Tibial nerve (tissue), 4 donors: ENCODE results near the gene PLPP3. TPM values are rescaled to one million over a fixed set of nuclear protein-coding genes. Genes with fewer than 3 reads are reported as not detected.

Experiments
- DNase-seq, 2 donors: peaks; one replicate each; pipeline ENCODE4 v3.0.0-alpha.2; 2019; ENCODE audit warnings: low spot score in 2 of 2
- H3K27ac ChIP-seq, 4 donors: fragments of 200-600 bp; sonication (generic) in 3 of 4; one replicate each; pipeline ENCODE4 v1.5.1; 2017 to 2019; ENCODE audit warnings: mild to moderate bottlenecking in 1 of 4
- H3K27me3 ChIP-seq, 2 donors: fragments of 200-600 bp; sonication (generic) in 1 of 2; one replicate each; pipeline versions ENCODE4 v1.5.1 to v1.6.0; 2017 to 2019
- H3K36me3 ChIP-seq, 3 donors: fragments of 200-600 bp; sonication (generic); one replicate each; pipeline ENCODE4 v1.5.1; 2018 to 2019
- H3K4me1 ChIP-seq, 4 donors: fragments of 200-600 bp; sonication (generic) in 3 of 4; one replicate each; pipeline ENCODE4 v1.5.1; 2017 to 2019
- H3K4me3 ChIP-seq, 4 donors: fragments of 200-600 bp; sonication (generic) in 3 of 4; one replicate each; pipeline ENCODE4 v1.5.1; 2017 to 2019; ENCODE audit warnings: mild to moderate bottlenecking in 1 of 4, moderate library complexity in 1 of 4
- H3K9me3 ChIP-seq, 4 donors: fragments of 200-600 bp; sonication (generic) in 3 of 4; one replicate each; pipeline ENCODE4 v1.5.1; 2017 to 2019
- CTCF ChIP-seq, 5 experiments: fragments of 200-600 bp in 3 of 5; fragments of 450-650 bp in 2 of 5; sonication (generic) in 3 of 5; IDR thresholded peaks; one replicate each; pipeline ENCODE4 v1.5.1; 2016 to 2019; ENCODE audit warnings: antibody characterized with exemption in 5 of 5, mild to moderate bottlenecking in 3 of 5, moderate library complexity in 2 of 5
- EP300 ChIP-seq, 2 donors: sonication (generic); formaldehyde crosslinking; IDR thresholded peaks; one replicate each; pipeline ENCODE4 v1.6.1; 2017; ENCODE audit warnings: antibody characterized with exemption in 2 of 2, mild to moderate bottlenecking in 1 of 2
- POLR2A ChIP-seq, 2 donors: fragments of 450-650 bp; IDR thresholded peaks; one replicate each; pipeline ENCODE4 v1.6.1; 2017; ENCODE audit warnings: antibody characterized with exemption in 2 of 2, mild to moderate bottlenecking in 2 of 2, moderate library complexity in 2 of 2
- whole genome bisulfite sequencing, 2 donors: methylation state at CpG; one replicate each; pipeline ENCODE4 v1.1.5; 2018; 5-methylcytosine and 5-hydroxymethylcytosine counted together
- total RNA-seq, 4 donors: library from RNA; depleted of rRNA; stranded (reverse); fragments of >200 nt; gene quantifications; one replicate each; pipeline ENCODE4 v1.1.0, GENCODE V29; 2016

Gene PLPP3
- total RNA-seq, 4 donors from 2014 or later: 139 to 307 (median 267) TPM

- Histone ChIP-seq H3K36me3 (no peaks in the 10 kb centered on the region), H3K4me1 (peaks cover 0 to 18% (median 0%) of the 10 kb centered on the region in 4 donors), H3K4me3 (no peak overlapping the region), H3K27me3 (no peaks in the 10 kb centered on the region), H3K9me3 (no peaks in the 10 kb centered on the region), H3K27ac (no peak overlapping the region)
- DNase-seq: no peak
- 90 to 92% methylated on average over 2 of the region's 2 CpGs for WGBS, 2 donors
- no peak for TF ChIP-seq CTCF (IDR thresholded peaks at IDR 0.05)
Measured at GRCh38 chr1:56583957-56584468, 4.7 kb upstream of the PLPP3 start.

GRCh38 chr1:56580771-56581170, 1.4 kb upstream of the PLPP3 start:
- Histone ChIP-seq H3K36me3 (no peaks in the 10 kb centered on the region), H3K27ac (peak overlapping the region in 1 of 4 donors; percentile 98), H3K27me3 (no peaks in the 10 kb centered on the region), H3K9me3 (no peaks in the 10 kb centered on the region), H3K4me3 (no peak overlapping the region), H3K4me1 (peaks cover 0 to 31% (median 2%) of the 10 kb centered on the region in 4 donors)
- 90 to 95% methylated on average over 10 of the region's 10 CpGs for WGBS, 2 donors
- no peak for DNase-seq
- TF ChIP-seq EP300 (IDR thresholded peaks at IDR 0.05): no peak
- no peak for TF ChIP-seq POLR2A (IDR thresholded peaks at IDR 0.05)
- TF ChIP-seq CTCF (IDR thresholded peaks at IDR 0.05): no peak

- DNase-seq: peak in 1 of 2 donors; percentile 29
- Histone ChIP-seq H3K27me3 (no peaks in the 10 kb centered on the region), H3K9me3 (no peaks in the 10 kb centered on the region), H3K36me3 (no peaks in the 10 kb centered on the region), H3K4me1 (peaks cover 0 to 50% (median 6%) of the 10 kb centered on the region in 4 donors), H3K27ac (peak overlapping the region; percentile 93 to 98 (median 95)), H3K4me3 (peak overlapping the region; percentile 82 to 94 (median 89))
- WGBS, 2 donors: 0% methylated on average over 23 to 30 of the region's 64 CpGs
- TF ChIP-seq POLR2A (IDR thresholded peaks at IDR 0.05): no peak
- peak in 1 of 2 donors; percentile 55 for TF ChIP-seq EP300 (IDR thresholded peaks at IDR 0.05)
Measured at GRCh38 chr1:56578138-56578962, 1.0 kb downstream of the PLPP3 start.

GRCh38 chr1:56577406-56578137, 1.8 kb downstream of the PLPP3 start:
- no peaks in the 10 kb centered on the region for H3K9me3 ChIP-seq
- H3K4me3 ChIP-seq: peak overlapping the region; percentile 82 to 94 (median 89)
- 4 to 7% methylated on average over 12 of the region's 12 CpGs for WGBS, 2 donors
- H3K27me3 ChIP-seq: no peaks in the 10 kb centered on the region
- H3K4me1 ChIP-seq: peaks cover 0 to 58% (median 12%) of the 10 kb centered on the region in 4 donors
- DNase-seq: peak in 1 of 2 donors; percentile 36
- peak overlapping the region; percentile 93 to 98 (median 95) for H3K27ac ChIP-seq
- no peaks in the 10 kb centered on the region for H3K36me3 ChIP-seq
- TF ChIP-seq CTCF (IDR thresholded peaks at IDR 0.05) (no peak), EP300 (IDR thresholded peaks at IDR 0.05) (no peak), POLR2A (IDR thresholded peaks at IDR 0.05) (peak in 1 of 2 donors; percentile 2)

GRCh38 chr1:56576880-56577405, 2.4 kb downstream of the PLPP3 start:
- no peaks in the 10 kb centered on the region for H3K9me3 ChIP-seq
- H3K36me3 ChIP-seq: no peaks in the 10 kb centered on the region
- H3K27ac ChIP-seq: peak overlapping the region; percentile 93 to 98 (median 95)
- TF ChIP-seq POLR2A (IDR thresholded peaks at IDR 0.05): no peak
- peak in 4 of 5 experiments; percentile 11 to 45 (median 34) for TF ChIP-seq CTCF (IDR thresholded peaks at IDR 0.05)
- WGBS, 2 donors: 0 to 3% methylated on average over 1 of the region's 1 CpG
- H3K4me3 ChIP-seq: peak overlapping the region; percentile 82 to 94 (median 89)
- DNase-seq: peak in 1 of 2 donors; percentile 34
- H3K4me1 ChIP-seq: peaks cover 0 to 59% (median 17%) of the 10 kb centered on the region in 4 donors
- H3K27me3 ChIP-seq: no peaks in the 10 kb centered on the region
